ENCODE results near the gene MAEA.
"Not testable (repeated sequence)": the region's sequence is repeated elsewhere in the genome, so short reads cannot be mapped to it uniquely, and the experiment has no call there.

DNA sequence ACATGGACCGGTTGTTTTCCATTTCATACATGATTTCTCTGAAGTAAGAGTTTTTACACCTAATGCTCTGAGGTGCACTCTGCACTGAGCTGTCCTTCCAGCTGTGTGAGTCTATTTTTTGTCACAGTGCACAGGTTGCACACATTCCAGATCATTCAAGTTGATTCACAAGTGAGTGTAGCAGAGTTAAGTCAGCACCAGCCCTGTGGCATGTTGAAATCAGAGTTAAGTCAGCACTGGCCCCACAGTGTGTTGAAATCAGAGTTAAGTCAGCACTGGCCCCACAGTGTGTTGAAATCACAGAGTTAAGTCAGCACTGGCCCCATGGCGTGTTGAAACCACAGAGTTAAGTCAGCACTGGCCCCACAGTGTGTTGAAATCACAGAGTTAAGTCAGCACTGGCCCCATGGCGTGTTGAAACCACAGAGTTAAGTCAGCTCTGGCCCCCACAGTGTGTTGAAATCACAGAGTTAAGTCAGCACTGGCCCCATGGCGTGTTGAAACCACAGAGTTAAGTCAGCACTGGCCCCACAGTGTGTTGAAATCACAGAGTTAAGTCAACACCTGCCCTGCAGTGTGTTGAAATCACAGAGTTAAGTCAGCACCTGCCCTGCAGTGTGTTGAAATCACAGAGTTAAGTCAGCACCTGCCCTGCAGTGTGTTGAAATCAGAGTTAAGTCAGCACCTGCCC, 45.6 kb downstream of the MAEA start:
- not testable (repeated sequence) for TF ChIP-seq POLR2AphosphoS5, POLR2A, EP300 (IDR thresholded peaks at IDR 0.05)
- TF ChIP-seq, protein P1, sequence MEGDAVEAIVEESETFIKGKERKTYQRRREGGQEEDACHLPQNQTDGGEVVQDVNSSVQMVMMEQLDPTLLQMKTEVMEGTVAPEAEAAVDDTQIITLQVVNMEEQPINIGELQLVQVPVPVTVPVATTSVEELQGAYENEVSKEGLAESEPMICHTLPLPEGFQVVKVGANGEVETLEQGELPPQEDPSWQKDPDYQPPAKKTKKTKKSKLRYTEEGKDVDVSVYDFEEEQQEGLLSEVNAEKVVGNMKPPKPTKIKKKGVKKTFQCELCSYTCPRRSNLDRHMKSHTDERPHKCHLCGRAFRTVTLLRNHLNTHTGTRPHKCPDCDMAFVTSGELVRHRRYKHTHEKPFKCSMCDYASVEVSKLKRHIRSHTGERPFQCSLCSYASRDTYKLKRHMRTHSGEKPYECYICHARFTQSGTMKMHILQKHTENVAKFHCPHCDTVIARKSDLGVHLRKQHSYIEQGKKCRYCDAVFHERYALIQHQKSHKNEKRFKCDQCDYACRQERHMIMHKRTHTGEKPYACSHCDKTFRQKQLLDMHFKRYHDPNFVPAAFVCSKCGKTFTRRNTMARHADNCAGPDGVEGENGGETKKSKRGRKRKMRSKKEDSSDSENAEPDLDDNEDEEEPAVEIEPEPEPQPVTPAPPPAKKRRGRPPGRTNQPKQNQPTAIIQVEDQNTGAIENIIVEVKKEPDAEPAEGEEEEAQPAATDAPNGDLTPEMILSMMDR (IDR thresholded peaks at IDR 0.05), result not testable (repeated sequence)
